Neural progenitor cell (in vitro differentiated cells): ENCODE results near the gene HPSE.

Source experiments
- CTCF ChIP-seq: fragments of 200-600 bp; sonication (generic); IDR thresholded peaks from 2 replicates; pipeline ENCODE4 v1.5.1; 2017; ENCODE audit warnings: antibody characterized with exemption, mild to moderate bottlenecking
- EZH2phosphoT487 ChIP-seq: fragments of 200-600 bp; sonication (generic); IDR thresholded peaks from 2 replicates; pipeline ENCODE4 v1.6.1; 2017; ENCODE audit warnings: antibody characterized with exemption

DNA sequence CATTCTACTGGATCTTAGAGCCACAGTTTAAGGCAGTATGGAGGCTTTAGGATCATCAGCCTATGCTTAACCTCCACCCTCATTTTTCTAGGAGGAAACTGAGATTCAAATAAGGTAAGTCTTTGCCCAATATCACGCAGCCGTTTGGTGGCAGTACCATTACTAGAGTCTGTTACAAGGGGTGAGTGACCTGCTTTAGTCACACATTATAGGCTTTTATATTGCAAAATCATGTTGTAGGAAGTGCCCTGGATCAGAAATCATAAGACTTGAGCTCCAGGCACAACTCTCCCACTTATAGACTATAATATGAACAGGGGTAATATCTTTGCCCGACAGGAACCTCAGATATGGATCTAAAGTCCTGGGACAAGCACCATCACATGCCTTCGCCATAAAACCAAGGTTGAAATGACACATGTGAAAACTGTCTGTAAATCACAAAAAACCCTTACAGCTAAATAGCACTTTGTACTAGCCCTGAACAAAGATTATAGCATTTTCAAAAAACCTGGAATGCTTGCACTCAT is 19.2 kb downstream of the HPSE start:
- TF ChIP-seq EZH2phosphoT487 = no peak
- TF ChIP-seq CTCF = no peak
